ENCODE results near the gene KLHL13.
"Not testable (repeated sequence)": the region's sequence is repeated elsewhere in the genome, so short reads cannot be mapped to it uniquely, and the experiment has no call there.

- not testable (repeated sequence) for TF ChIP-seq POLR2AphosphoS5 (IDR thresholded peaks at IDR 0.05; ENCODE audit: low read depth, low read length); CBX5 (IDR thresholded peaks at IDR 0.05; ENCODE audit: low read depth, low read length); TAF1 (IDR thresholded peaks at IDR 0.05; ENCODE audit: low read depth, low read length); NRF1 (IDR thresholded peaks at IDR 0.05; ENCODE audit: low read depth, low read length); POLR2A (IDR thresholded peaks at IDR 0.05; ENCODE audit: control extremely low read depth in 1 of 2, low read depth in 2 of 2, low read length in 2 of 2); BACH1 (IDR thresholded peaks at IDR 0.05; ENCODE audit: low read length); MAX (IDR thresholded peaks at IDR 0.05); GABPA (IDR thresholded peaks at IDR 0.05; ENCODE audit: borderline replicate concordance, insufficient read depth, low read length)
- TF ChIP-seq, protein P1, sequence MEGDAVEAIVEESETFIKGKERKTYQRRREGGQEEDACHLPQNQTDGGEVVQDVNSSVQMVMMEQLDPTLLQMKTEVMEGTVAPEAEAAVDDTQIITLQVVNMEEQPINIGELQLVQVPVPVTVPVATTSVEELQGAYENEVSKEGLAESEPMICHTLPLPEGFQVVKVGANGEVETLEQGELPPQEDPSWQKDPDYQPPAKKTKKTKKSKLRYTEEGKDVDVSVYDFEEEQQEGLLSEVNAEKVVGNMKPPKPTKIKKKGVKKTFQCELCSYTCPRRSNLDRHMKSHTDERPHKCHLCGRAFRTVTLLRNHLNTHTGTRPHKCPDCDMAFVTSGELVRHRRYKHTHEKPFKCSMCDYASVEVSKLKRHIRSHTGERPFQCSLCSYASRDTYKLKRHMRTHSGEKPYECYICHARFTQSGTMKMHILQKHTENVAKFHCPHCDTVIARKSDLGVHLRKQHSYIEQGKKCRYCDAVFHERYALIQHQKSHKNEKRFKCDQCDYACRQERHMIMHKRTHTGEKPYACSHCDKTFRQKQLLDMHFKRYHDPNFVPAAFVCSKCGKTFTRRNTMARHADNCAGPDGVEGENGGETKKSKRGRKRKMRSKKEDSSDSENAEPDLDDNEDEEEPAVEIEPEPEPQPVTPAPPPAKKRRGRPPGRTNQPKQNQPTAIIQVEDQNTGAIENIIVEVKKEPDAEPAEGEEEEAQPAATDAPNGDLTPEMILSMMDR (IDR thresholded peaks at IDR 0.05; ENCODE audit: control extremely low read depth in 1 of 3, insufficient read depth in 1 of 3, low read depth in 1 of 3, low read length in 3 of 3): not testable (repeated sequence)
- TF ChIP-seq, protein P2, sequence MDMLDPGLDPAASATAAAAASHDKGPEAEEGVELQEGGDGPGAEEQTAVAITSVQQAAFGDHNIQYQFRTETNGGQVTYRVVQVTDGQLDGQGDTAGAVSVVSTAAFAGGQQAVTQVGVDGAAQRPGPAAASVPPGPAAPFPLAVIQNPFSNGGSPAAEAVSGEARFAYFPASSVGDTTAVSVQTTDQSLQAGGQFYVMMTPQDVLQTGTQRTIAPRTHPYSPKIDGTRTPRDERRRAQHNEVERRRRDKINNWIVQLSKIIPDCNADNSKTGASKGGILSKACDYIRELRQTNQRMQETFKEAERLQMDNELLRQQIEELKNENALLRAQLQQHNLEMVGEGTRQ (IDR thresholded peaks at IDR 0.05; ENCODE audit: low read length): not testable (repeated sequence)
Observed at GRCh38 chrX:118147771-118148170, 31.2 kb upstream of the KLHL13 start.

Data from H1 (cell line).